ENCODE results near the gene MOAP1. TPM values are rescaled to one million over a fixed set of nuclear protein-coding genes. Genes with fewer than 3 reads are reported as not detected.

Gene MOAP1
- total and polyA plus RNA-seq, 2 of the 8 experiments (the other 6 are each of a cell fraction or from before 2014, with no cell fraction given), result 18.3 to 20.1 TPM

DNA sequence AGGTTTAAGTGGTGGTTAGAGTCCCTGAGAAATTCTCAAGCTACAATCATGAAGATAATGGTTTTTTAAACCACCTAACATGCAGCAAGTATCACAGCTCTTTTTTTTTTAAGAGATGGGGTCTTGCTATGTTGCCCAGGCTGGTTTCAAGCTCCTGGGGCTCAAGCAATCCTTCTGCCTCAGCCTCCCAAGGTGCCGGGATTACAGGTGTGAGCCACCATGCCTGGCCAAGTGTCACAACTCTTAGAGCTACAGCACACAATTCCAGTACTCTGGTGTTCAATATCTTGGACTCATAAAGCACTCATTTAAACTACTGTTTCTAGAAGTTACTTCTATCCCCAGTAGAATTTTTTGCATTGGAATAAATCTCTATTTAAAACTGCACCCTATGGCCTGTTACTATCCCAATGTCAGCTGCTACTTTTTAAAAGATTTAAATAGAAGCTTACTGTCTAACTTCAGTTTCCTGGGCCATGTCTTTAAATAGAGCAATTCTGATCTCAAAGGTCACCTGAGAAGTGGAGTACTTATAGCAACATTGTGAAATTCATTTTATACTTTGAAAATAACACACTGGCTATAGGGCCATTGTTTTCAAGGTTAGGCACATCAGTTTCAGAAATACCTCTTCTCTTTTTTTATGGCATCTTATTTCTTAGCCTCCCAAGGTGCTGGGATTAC lies 10.8 kb upstream of the MOAP1 start (continued):
- TF ChIP-seq RXRA (IDR thresholded peaks at IDR 0.05; ENCODE audit: insufficient read depth, low read depth, low read length), result no peak
